Stimulated activated CD4-positive, alpha-beta T cell treated with anti-CD3 and anti-CD28 coated beads, Interleukin-1b, Interleukin-23, amount 100 ng/mL, for 1 hour (primary cell): ENCODE results near the gene ZSWIM9.

Experiments used
- DNase-seq, 2 donors: peaks; one replicate each; pipeline ENCODE4 v3.0.0-alpha.2; 2020; ENCODE audit warnings: low read depth in 2 of 2

ZSWIM9 gene

DNA sequence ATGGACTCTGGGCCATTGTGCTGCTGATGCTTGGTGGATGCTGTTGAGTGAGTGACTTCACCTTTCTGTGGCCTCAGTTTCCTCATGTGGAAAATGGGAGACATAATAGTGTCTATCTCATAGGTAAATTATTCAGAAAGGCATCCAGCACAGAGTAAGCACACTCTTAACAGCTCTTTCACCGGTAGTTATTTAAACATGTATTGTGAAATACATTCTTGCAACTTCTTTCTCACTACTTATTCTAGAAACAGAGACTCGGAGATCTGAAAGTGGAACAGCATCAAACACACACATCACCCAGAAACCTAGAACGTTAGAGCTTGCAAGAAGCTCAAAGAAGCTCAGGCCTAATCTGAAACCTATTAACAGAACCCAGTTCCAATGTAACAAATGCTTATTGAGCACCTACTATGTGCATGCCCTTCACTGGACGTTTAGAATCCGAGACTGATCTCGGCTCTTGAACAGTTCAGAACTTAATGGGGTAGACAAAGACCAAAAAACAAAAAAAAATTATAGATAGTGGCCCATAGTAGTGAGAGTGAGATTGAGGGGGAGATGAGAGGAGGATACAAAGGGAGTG is 4.1 kb downstream of the ZSWIM9 start:
- no peak for DNase-seq

DNA sequence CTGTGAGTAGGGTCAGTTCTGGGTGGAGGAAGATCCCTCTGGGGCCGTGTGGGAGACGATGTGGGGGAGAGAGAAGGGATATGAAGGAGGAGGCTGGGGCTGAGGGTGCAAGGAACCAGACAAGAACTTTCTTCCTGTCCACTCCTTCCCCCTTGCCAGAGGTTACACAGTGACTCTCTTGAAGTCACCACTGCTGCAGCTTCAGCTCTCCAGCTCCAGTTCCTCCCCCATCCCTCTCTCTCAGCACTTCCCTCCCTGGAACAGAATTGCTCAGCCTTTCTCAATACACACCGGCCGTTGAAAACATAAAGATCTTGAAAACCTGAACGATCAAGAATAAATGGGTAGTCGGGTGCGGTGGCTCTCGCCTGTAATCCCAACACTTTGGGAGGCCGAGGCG is 5.1 kb downstream of the ZSWIM9 start:
- no peak for DNase-seq

DNA sequence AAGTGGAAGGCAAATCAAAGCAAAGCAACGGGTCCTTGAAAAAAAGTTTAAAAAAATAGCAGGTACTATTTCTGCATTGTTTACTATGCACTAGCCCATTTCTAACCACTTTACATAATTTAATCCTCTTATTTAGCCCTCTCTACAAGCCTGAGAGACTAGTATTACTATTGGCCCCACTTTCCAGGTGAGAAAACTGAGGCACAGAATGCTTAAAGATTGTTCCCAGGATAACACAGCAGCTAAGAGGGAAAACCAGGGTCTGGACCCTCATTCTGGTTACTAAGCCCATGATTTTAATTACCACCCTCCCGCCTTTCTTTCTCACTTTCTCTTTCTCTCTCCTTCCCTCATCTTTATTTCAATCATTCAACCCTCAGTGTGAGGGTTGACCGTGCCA is 5.7 kb downstream of the ZSWIM9 start:
- DNase-seq = no peak

DNA sequence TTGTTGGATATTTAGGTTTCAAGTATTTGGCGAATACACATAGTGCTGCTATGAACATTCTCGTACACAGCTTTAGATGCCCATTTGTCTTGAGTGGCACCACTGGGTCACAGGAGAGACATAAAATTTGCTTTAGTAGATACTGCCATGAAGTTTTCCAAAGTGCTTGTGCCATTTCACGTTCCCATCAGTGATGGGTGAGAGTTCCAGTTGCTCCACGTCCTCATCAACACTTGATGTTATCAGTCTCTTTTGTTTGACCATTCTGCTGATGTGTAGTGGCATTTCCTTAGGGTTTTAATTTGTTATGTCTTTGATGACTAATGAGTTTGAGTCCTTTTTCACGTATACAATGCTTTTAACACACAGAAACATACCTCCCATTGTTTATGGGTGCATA is 11.0 kb downstream of the ZSWIM9 start:
- DNase-seq = no peak

DNA sequence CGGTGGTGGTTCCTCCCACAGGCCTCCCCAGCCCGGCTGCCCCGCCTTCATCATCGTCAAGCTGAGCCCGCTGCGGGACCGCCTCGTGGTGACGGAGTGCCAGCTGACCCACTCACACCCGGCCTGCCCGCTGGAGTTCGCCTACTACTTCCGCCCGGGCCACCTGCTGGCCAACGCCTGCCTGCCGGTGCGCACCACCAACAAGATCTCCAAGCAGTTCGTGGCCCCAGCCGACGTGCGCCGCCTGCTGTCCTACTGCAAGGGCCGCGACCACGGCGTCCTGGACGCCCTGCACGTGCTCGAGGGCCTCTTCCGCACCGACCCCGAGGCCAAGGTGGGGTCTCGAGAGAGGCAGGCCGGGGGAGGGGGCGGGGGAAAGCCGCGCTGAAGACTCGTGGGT is 12.0 kb downstream of the ZSWIM9 start:
- no peak for DNase-seq

DNA sequence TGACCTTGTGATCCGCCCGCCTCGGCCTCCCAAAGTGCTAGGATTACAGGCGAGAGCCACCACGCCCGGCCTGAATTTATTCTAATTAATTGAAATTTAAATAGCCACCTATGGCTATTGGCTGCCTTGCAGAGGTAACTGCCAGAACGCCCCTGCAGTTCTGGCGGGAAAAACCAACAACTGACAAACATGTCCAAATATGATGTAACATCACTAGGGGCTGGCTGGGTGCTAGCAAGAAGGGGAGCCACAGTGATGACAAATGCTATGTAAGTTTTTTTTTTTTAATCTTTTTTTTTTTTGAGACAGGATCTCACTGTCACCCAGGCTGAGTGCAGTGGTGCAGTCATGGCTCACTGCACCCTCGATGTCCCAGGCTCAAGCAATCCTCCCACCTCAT is 12.9 kb downstream of the ZSWIM9 start:
- DNase-seq = no peak

DNA sequence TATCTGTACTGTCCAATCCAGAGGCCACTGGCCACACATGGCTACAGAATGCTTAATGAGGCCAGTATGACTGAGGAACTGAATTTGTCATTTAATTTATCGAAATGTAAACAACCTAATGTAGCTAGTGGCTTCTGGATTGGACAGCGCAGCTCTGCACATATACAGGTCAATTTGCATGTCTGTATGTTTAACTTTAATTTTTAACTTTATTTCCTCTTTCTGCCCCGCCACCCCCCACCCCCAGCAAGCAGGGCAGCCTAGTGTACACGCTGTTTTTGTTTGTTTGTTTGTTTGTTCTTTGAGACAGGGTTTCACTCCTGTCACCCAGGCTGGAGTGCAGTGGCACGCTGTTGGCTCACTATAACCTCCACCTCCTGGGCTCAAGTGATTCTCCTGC is 15.5 kb downstream of the ZSWIM9 start:
- no peak for DNase-seq

DNA sequence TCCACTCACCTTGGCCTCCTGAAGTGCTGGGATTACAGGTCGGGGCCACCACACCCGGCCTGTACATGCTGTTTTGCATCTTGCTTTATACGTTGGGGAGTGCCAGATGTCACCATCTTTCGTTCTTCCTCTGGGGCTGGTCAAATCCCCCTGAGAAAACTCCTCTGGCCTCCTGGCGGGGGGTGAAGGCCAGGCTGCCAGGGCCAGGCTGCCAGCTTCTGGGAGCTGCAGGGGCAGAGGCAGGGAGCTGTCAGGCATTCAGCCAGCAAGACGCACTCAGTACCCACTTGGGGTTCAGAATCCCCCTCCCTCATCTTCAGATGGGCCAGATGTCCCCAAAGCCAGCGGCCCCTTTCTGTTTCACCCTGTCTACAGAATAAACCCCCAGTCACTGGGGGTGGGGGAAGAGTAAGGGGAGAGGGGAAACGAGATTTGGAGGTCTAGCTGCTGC is 16.1 kb downstream of the ZSWIM9 start:
- no peak for DNase-seq

DNA sequence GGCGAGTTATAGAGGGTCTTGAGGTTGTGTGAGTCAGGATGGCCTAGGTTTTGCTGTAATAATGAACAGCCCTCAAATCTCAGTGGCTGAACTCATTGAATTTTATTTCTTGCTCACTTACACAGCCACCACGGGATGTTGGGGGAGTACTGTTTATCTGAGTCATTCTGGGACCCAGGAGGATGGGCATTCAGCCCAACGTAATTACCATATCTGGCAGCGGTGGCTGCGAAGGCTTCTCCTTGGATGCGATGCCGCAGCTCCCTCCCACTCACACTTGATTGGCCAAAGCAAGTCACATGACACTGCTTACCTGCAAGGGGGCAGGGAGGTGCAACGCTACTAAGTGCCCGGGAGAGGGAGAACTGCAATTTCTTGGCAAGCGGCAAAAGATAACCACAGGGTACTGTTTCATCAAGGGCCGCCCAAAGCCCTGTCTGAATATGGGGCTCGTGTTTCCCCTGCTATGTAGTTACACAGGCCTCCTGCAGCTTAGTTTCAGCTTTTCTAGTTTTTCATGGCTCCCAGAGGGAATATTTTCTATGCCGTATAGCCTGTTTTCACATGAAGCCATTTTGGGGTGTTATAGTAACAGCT is 19.9 kb downstream of the ZSWIM9 start:
- DNase-seq = peak in 1 of 2 donors; percentile 37

DNA sequence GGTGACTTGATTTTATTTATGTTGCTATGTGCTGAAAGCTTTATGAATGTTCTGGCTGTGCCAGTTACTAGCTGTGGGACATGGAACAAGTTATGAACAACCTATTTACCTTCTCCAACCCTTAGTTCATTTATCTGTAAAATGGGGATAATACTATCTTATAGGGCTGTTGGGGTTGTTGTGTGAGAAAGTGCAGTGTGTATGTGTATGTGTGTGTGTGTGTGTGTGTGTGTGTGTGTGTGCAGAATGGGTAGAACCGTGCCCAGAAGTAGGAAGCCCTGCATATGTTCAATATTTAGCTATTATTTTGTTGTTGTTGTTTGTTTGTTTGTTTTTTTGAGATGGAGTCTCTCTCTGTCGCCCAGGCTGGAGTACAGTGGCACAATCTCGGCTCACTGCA is 20.4 kb downstream of the ZSWIM9 start:
- DNase-seq = no peak

DNA sequence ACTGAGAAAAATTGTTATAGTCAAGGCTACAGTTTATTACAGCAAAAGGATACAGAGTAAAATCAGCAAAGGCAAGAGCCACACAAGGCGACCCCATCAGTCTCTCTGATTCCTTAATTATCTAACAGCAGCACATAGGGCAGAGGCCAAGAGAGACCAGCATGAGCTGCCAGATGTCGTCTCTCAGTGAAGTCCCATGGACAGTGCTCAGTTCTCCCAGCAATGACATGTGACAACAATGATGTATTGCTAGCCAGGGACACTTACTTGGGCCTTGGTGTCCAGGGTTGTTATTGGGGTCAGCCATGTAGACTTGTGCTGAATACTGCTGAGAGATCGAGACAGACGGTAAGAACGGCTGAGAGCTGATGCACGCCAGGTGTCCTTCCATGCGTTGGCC is 22.3 kb downstream of the ZSWIM9 start:
- no peak for DNase-seq

DNA sequence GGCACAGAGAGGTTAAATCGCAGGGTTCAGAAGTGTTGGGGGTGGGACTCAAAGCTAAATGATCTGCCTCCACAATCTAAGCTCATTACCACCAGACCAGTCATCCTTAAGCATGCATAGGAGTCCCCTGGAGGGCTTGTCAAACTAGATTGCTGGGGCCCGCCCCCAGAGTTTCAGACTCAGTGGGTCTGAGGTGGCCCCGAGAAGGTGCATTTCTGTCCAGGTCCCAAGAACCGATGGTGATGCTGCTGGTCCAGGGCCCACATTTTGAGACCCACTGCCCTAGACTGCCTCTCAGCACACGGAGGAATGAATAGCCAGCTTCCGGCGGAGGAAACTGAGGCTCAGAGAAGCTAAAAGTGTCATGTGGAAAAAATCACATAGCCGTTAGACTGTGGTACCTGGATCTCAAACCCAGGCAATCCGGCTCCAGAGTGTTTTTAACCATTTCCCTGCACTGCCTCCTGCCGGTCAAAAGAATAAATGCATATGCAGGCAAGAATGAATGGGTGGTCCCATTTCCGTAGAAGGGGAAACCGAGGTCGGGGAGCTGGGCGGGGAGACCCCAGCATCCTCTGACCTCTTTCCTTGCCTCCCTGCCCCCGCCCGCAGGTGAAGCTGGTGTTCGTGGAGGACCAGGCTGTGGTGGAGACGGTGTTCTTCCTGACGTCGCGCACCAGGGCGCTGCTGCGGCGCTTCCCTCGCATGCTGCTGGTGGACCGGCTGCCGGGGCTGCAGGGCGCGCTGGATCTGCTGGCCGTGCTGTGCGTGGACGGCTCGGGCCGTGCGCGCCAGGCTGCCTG is 23.8 kb downstream of the ZSWIM9 start:
- no peak for DNase-seq

DNA sequence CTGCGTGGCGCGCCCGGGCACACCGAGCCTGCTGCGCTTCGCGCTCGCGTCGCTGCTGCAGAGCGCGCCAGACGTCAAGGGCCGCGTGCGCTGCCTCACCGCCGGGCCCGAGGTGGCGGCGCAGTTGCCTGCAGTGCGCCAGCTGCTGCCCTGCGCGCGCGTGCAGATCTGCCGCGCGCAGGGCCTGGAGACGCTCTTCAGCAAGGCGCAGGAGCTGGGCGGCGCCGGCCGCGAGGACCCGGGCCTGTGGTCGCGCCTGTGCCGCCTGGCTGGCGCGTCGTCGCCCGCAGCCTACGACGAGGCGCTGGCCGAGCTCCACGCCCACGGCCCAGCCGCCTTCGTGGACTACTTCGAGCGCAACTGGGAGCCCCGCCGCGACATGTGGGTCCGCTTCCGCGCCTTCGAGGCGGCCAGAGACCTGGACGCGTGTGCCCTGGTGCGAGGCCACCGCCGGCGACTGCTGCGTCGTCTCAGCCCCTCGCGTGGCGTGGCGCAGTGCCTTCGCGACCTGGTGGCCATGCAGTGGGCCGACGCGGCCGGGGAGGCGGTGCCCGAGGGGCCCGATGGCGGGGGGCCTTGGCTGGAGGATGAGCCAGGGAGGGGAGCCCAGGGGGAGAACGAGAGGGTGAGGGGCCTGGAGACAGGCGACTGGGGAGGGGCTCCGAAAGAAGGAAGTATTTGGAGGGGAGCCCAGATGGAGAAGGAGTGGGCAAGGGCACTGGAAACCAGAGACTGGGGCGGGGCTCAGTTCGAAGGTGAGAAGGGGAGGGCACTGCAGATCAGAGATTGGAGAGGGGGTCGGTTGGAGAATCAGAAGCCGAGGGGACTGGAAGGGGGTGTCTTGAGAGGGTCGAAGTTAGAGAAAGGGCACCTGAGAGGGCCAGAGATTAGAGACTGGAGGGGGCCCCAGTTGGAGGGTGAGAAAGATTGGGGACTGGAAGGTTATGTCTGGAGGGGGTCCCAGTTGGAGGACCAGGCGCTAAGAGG is 24.7 kb downstream of the ZSWIM9 start:
- DNase-seq = no peak

DNA sequence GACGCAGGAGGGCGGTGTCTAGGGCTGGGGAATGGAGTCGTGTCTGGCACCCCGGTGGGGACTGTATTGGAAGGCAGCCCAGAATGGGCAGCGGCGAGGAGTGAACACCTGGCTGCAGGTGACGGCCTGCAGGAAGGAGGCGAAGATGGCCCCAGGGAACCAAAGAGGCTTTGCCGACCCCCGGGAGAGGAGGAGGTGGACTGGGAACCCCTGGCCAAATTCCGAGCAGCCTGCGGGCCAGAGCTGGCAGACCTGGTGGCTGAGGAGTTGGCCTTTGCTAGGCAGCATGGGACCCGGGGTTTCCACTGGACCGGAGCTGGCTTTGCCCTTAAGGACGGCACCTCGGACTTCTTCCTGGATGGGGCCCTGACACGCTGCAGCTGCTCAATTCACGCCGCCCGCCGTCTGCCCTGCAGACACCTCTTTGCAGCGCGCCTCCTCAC is 25.9 kb downstream of the ZSWIM9 start:
- DNase-seq = no peak

DNA sequence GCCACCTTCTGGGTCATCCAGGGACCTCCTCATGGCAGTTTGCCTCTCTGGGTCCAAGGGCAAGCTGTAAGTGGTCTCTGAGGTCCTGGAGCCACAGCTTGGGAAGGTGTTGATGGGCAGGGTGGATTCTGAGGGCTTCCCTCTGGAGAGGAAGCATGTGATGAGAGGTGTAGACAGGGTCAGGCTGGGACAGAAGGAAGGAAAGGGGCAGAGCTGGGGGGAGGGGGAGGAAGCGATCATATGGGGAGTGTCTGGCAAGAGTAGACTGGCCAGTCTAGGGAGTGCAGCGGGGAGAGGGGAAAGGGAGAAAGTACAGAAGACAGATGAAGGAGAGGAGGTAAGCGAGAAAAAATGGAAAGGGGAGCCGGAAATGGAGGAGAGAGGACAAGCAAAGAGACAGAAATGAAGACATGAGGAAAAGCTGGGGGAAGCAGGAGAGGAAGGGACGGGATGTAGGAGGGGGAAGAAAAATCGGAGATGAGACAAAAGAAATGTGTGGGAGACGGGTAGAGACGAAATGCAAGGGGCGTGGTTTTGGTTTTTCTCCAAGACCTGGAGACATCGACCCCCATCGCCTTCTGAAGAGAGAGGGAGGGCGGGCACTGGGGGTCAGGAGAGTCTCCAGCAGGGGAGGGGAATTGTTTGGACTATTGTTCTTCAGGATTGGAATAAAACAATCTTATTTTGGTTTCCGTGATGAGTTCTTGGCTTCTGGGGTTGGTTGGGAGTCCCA is 26.6 kb downstream of the ZSWIM9 start:
- DNase-seq = no peak

DNA sequence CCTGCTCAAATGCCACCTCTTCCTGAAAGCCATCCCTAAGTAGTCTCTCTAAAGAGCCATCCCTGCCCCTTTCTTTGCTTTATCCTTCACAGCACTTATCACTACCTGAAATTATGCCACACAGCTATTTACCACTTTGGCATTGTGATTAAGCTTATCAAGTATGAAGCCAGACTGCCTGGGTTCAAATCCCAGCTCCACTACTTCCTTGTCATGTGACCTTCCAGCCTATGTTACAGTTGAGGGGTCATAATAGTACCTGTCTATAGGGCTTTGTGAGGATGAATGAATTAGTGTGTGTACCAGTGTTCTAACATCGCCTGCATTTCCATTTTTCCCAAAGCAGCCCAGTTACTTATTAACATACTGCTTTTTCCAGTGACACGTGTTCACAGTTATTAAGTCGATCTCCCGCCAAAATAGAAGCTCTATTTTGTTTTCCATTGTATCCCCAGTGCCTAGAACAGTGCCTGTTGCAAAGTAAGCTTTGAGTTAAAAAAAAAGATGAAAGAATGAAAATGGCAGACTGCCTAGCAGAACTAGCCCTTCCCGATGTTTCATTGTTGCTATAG is 32.8 kb downstream of the ZSWIM9 start:
- DNase-seq = no peak

DNA sequence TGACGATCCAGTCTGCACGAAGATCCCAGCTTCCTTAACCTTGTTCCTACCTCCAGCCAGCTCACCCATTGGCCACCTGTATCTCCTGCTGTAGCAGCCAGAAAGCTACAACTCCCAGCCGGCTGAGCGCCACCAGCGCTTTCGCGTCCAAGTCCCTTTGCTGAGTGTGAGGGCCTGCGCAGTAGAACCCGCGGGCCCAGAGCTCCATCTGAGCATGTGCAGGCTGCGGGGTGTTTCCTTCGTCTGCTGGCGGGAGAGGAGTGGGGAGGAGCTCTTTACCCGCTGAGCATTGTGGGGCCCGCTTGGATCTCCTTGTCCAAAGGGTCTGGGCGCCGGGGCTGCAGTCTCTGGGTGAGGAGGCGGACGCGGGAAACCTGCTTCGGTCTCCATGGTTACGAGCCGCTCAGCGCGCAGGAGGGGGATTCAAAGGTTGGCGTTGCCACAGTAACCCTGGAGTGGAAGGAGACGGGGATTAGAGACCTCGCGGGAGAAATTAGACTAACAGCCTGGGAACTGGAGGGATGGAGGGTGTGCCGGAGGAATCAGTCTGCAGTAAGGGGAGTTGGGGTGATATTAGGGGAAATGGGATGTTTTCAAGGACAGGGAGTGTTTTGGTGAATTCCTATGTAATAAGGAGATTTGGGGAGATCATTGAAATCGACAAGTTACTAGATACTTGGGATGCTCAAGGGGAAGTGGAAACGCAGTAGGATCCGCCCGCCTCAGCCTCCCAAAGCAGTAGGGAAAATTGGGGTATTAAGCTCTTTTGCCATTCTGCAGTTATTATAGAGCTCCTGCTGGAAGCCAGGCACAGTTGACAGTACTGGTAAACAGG is 33.5 kb downstream of the ZSWIM9 start:
- DNase-seq = peak; percentile 70 to 78

DNA sequence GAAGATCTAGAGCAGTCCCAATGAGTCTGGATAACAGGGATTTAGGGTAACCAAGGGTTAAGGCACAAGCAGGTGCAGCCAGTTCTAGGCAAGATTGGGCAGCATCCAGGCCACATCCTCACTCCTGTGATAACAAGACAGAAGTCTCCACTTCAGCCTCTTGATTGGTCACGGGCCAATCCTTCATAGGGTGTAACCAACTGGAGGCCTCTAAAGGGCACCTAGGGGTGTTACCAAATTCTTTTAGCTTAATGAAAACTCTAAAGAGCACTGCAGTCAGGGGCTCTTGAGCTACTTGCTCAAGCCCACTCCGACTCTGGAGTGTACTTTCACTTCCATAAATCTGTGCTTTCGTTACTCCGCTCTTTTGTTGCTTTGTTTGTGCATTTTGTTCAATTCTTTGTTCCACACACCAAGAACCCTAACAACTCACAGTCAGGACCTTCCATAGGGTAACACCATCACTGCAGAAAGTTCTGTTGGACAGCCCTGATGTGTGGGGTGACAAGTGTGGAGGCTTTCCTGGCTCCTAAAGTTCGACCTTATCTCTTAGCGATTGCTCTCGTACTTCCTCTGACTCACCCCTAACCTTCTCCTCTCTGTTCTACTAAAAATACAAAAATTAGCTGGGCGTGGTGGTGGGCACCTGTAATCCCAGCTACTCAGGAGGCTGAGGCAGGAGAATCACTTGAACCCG is 36.1 kb downstream of the ZSWIM9 start:
- DNase-seq = no peak

DNA sequence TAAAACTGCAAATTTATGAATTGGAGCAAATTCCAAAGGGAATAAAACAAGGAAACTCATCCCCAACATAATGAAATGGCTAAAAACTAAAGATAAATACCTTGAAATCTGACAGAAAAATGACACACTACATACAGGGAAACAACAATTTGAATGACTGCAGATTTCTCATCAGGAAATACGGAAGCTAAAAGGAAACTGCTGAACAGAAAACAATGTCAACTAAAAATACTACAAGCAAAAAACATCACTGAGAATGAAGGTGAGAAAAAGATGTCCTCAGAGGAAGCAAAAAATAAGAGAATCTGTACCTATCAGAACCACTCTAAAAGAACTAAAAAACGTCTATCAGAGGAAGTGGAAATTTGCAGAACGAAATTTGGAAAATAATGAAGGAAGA is 39.5 kb downstream of the ZSWIM9 start:
- DNase-seq = no peak
